OCI-LY1 (cell line): ENCODE measurements around the gene TSPYL4.

Experiments used
- H2AFZ ChIP-seq: fragments of 200-600 bp; sonication (generic), shearing (Covaris generic); 2 replicates; pipeline ENCODE4 v1.6.0; 2014; ENCODE audit warnings: antibody characterized with exemption, mild to moderate bottlenecking, low read length
- H3F3A ChIP-seq: fragments of 200-600 bp; sonication (generic), shearing (Covaris generic); 2 replicates; pipeline ENCODE4 v1.6.0; 2014; ENCODE audit warnings: mild to moderate bottlenecking, antibody characterized with exemption, low read length, moderate library complexity; ENCODE audit not compliant: insufficient read depth
- H3K27ac ChIP-seq: fragments of 200-600 bp; sonication (generic); 2 replicates; pipeline ENCODE4 v1.5.1; 2014; ENCODE audit warnings: low read length, mixed run types, mild to moderate bottlenecking, low read depth; ENCODE audit not compliant: poor library complexity, severe bottlenecking
- H3K27me3 ChIP-seq: fragments of 200-600 bp; sonication (generic); 2 replicates; pipeline ENCODE4 v1.6.0; 2014; ENCODE audit warnings: antibody characterized with exemption, mild to moderate bottlenecking, low read length, moderate library complexity; ENCODE audit not compliant: insufficient read depth
- H3K36me3 ChIP-seq: fragments of 200-600 bp; sonication (generic); 2 replicates; pipeline ENCODE4 v1.6.1; 2014; ENCODE audit warnings: mild to moderate bottlenecking, antibody characterized with exemption, low read length, moderate library complexity, mixed read lengths; ENCODE audit not compliant: insufficient read depth
- H3K4me1 ChIP-seq: fragments of 200-600 bp; sonication (generic); 2 replicates; pipeline ENCODE4 v1.5.1; 2014; ENCODE audit warnings: mild to moderate bottlenecking, low read length, moderate library complexity; ENCODE audit not compliant: insufficient read depth, severe bottlenecking
- H3K4me2 ChIP-seq: fragments of 200-600 bp; sonication (generic), shearing (Covaris generic); 2 replicates; pipeline ENCODE4 v1.6.1; 2014; ENCODE audit warnings: low read length
- H3K4me3 ChIP-seq: fragments of 200-600 bp; sonication (generic); 2 replicates; pipeline ENCODE4 v1.5.1; 2014; ENCODE audit warnings: low read length, low read depth, mild to moderate bottlenecking, mixed read lengths; ENCODE audit not compliant: poor library complexity, severe bottlenecking
- H3K79me2 ChIP-seq: fragments of 200-600 bp; shearing (Covaris generic); 2 replicates; pipeline ENCODE4 v1.6.1; 2016; ENCODE audit warnings: mixed run types, low read length, mixed read lengths; ENCODE audit not compliant: insufficient read depth
- H3K9ac ChIP-seq: fragments of 200-600 bp; sonication (generic), shearing (Covaris generic); 2 replicates; pipeline ENCODE4 v1.6.1; 2014; ENCODE audit warnings: mild to moderate bottlenecking, low read length, mixed read lengths
- H3K9me2 ChIP-seq: fragments of 200-600 bp; sonication (generic), shearing (Covaris generic); 2 replicates; pipeline ENCODE4 v1.6.1; 2014; ENCODE audit warnings: low read depth, mild to moderate bottlenecking, low read length, mixed read lengths
- H3K9me3 ChIP-seq: fragments of 200-600 bp; shearing (Covaris generic); 2 replicates; pipeline ENCODE4 v1.6.1; 2014; ENCODE audit warnings: low read length, mixed read lengths
- H4K20me1 ChIP-seq: fragments of 200-600 bp; sonication (generic), shearing (Covaris generic); 2 replicates; pipeline ENCODE4 v1.6.0; 2016; ENCODE audit warnings: mild to moderate bottlenecking, low read length; ENCODE audit not compliant: insufficient read depth
- CTCF ChIP-seq: fragments of 200-600 bp; sonication (generic), shearing (Covaris generic); IDR thresholded peaks from 2 replicates; pipeline ENCODE4 v1.5.1; 2017; ENCODE audit warnings: mild to moderate bottlenecking, antibody characterized with exemption, low read length, moderate library complexity, mixed read lengths
- EZH2 ChIP-seq: fragments of 200-600 bp; sonication (generic), shearing (Covaris generic); IDR thresholded peaks from 2 replicates; pipeline ENCODE4 v1.8.0; 2017; ENCODE audit warnings: borderline replicate concordance, mixed run types, mild to moderate bottlenecking, antibody characterized with exemption, low read length, moderate library complexity, mixed read lengths

The TSPYL4 gene

GRCh38 chr6:116251568-116252384, 2.1 kb downstream of the TSPYL4 start:
- H3K9ac ChIP-seq: no peak overlapping the region; the same call in 1 of the 2 replicates
- peak overlapping the region; percentile 76 for H3K4me3 ChIP-seq
- H3K79me2 ChIP-seq: peaks cover 12% of the 10 kb centered on the region; the same call in 1 of the 2 replicates
- no peak overlapping the region for H2AFZ ChIP-seq
- no peaks in the 10 kb centered on the region for H3K27me3 ChIP-seq
- peaks cover 53% of the 10 kb centered on the region for H3K4me1 ChIP-seq
- H4K20me1 ChIP-seq: no peaks in the 10 kb centered on the region
- no peaks in the 10 kb centered on the region for H3K9me2 ChIP-seq
- H3K9me3 ChIP-seq: no peaks in the 10 kb centered on the region
- peaks cover 15% of the 10 kb centered on the region; the same call in 1 of the 2 replicates for H3K36me3 ChIP-seq
- H3F3A ChIP-seq: no peaks in the 10 kb centered on the region
- TF ChIP-seq EZH2 (no peak), CTCF (no peak)
- peak overlapping the region; percentile 78 for H3K4me2 ChIP-seq
- no peak overlapping the region for H3K27ac ChIP-seq

- no peak overlapping the region for H3K4me3 ChIP-seq
- no peaks in the 10 kb centered on the region for H3K27me3 ChIP-seq
- H3K4me1 ChIP-seq: peaks cover 37% of the 10 kb centered on the region
- H3K27ac ChIP-seq: no peak overlapping the region
- no peak overlapping the region for H2AFZ ChIP-seq
- H3K4me2 ChIP-seq: no peak overlapping the region
- no peaks in the 10 kb centered on the region for H4K20me1 ChIP-seq
- H3F3A ChIP-seq: no peaks in the 10 kb centered on the region
- 0 out of 2 replicates have a peak, but pooled peaks cover 5% of the 10 kb centered on the region for H3K79me2 ChIP-seq
- no peaks in the 10 kb centered on the region for H3K9me2 ChIP-seq
- H3K9me3 ChIP-seq: no peaks in the 10 kb centered on the region
- TF ChIP-seq CTCF (no peak), EZH2 (no peak)
- H3K36me3 ChIP-seq: peaks cover 15% of the 10 kb centered on the region; the same call in 1 of the 2 replicates
- no peak overlapping the region for H3K9ac ChIP-seq
Measured at GRCh38 chr6:116248577-116248976, 5.3 kb downstream of the TSPYL4 start.

GRCh38 chr6:116247285-116247684, 6.6 kb downstream of the TSPYL4 start:
- Histone ChIP-seq H3K9ac (no peak overlapping the region), H4K20me1 (no peaks in the 10 kb centered on the region), H3K4me2 (no peak overlapping the region), H3K36me3 (peaks cover 12% of the 10 kb centered on the region; the same call in 1 of the 2 replicates), H3K27me3 (no peaks in the 10 kb centered on the region), H3K4me1 (peaks cover 27% of the 10 kb centered on the region), H3K27ac (no peak overlapping the region), H3F3A (no peaks in the 10 kb centered on the region), H3K79me2 (0 out of 2 replicates have a peak, but pooled peaks cover under 1% of the 10 kb centered on the region), H3K9me3 (no peaks in the 10 kb centered on the region), H3K4me3 (no peak overlapping the region), H3K9me2 (no peaks in the 10 kb centered on the region), H2AFZ (no peak overlapping the region)
- TF ChIP-seq EZH2 (no peak), CTCF (no peak)
